ENCODE data around the gene AGRP.

AGRP gene

GRCh38 chr16:67480833-67481560 lies 2.4 kb downstream of the AGRP start, which contains the start of gene ATP6V0D1 (continued):
- TF ChIP-seq ZNF394 (tag by site-specific recombination; IDR thresholded peaks at IDR 0.05; ENCODE audit: borderline replicate concordance) (no peak), ZNF26 (tag by site-specific recombination; IDR thresholded peaks at IDR 0.05) (no peak), ZSCAN16 (tag by site-specific recombination; IDR thresholded peaks at IDR 0.05) (no peak), INSM2 (tag by site-specific recombination; IDR thresholded peaks at IDR 0.05) (no peak), ZFP37 (tag by site-specific recombination; IDR thresholded peaks at IDR 0.05) (no peak), ZNF76 (tag by site-specific recombination; IDR thresholded peaks at IDR 0.05; ENCODE audit: borderline replicate concordance, low read depth) (peak; percentile 86), ZEB2 (tag by site-specific recombination; IDR thresholded peaks at IDR 0.05) (peak; percentile 60; the same call in 1 of the 2 replicates), ZBTB6 (tag by site-specific recombination; IDR thresholded peaks at IDR 0.05) (no peak), ZNF37A (tag by site-specific recombination; IDR thresholded peaks at IDR 0.05) (no peak), ZNF426 (tag by site-specific recombination; IDR thresholded peaks at IDR 0.05) (no peak), RBAK (tag by site-specific recombination; IDR thresholded peaks at IDR 0.05) (no peak), CTCF (tag by site-specific recombination; IDR thresholded peaks at IDR 0.05) (peak; percentile 96), ZNF112 (tag by site-specific recombination; IDR thresholded peaks at IDR 0.05) (no peak), ZNF416 (tag by site-specific recombination; IDR thresholded peaks at IDR 0.05) (no peak), ZNF280D (tag by site-specific recombination; IDR thresholded peaks at IDR 0.05) (no peak), ZFHX2 (tag by site-specific recombination; conservative IDR thresholded peaks at IDR 0.05) (peak; percentile 58), MEIS1 (CRISPR knock-in tag; IDR thresholded peaks at IDR 0.05; ENCODE audit: borderline replicate concordance) (no peak), ZNF214 (tag by site-specific recombination; IDR thresholded peaks at IDR 0.05; ENCODE audit: borderline replicate concordance) (no peak), ZNF585B (tag by site-specific recombination; IDR thresholded peaks at IDR 0.05) (no peak), ZNF561 (tag by site-specific recombination; IDR thresholded peaks at IDR 0.05; ENCODE audit: borderline replicate concordance) (no peak; the same call in 1 of the 2 replicates), KLF9 (tag by site-specific recombination; IDR thresholded peaks at IDR 0.05; ENCODE audit: low read depth) (peak; percentile 99), SCRT2 (tag by site-specific recombination; IDR thresholded peaks at IDR 0.05) (peak; percentile 27; the same call in 1 of the 2 replicates), GLI4 (tag by site-specific recombination; IDR thresholded peaks at IDR 0.05) (no peak), ZNF549 (tag by site-specific recombination; IDR thresholded peaks at IDR 0.05) (no peak), ZNF341 (tag by site-specific recombination; IDR thresholded peaks at IDR 0.05; ENCODE audit: low read depth) (peak; percentile 42), OVOL3 (tag by site-specific recombination; IDR thresholded peaks at IDR 0.05) (peak; percentile 78; the same call in 1 of the 2 replicates), ZNF521 (tag by site-specific recombination; IDR thresholded peaks at IDR 0.05) (no peak), ZNF704 (tag by site-specific recombination; IDR thresholded peaks at IDR 0.05) (peak; percentile 100), SCRT1 (tag by site-specific recombination; IDR thresholded peaks at IDR 0.05; ENCODE audit: borderline replicate concordance) (no peak), ZNF140 (tag by site-specific recombination; IDR thresholded peaks at IDR 0.05) (no peak), ZBTB1 (tag by site-specific recombination; IDR thresholded peaks at IDR 0.05) (no peak)

All from HEK293 (cell line).